ENCODE measurements around the gene TENM3.
"Not testable (repeated sequence)": the region's sequence is repeated elsewhere in the genome, so short reads cannot be mapped to it uniquely, and the experiment has no call there.

TENM3 gene

GRCh38 chr4:182243204-182243603 is at the start of gene TENM3:
TENM3 (plus strand) TSS chr4:182243402; CDS start chr4:182324021, 80,619 bp downstream.
- H3K27me3 ChIP-seq (ENCODE audit: control insufficient read depth in 1 of 2, insufficient read depth in 2 of 2, low read length in 2 of 2); H3K9me3 ChIP-seq (ENCODE audit: control insufficient read depth in 1 of 2, low read length in 2 of 2); H3K4me3 ChIP-seq (ENCODE audit: low read depth in 1 of 2, low read length in 2 of 2); H3K27ac ChIP-seq (ENCODE audit: low read depth, low read length); H3K9ac ChIP-seq (ENCODE audit: low read depth in 1 of 2, low read length in 2 of 2); H3K4me1 ChIP-seq (ENCODE audit: control insufficient read depth in 1 of 2, insufficient read depth in 2 of 2, low read length in 2 of 2); H3K36me3 ChIP-seq (ENCODE audit: control insufficient read depth in 1 of 2, insufficient read depth in 2 of 2, low read length in 2 of 2): not testable (repeated sequence)

DNA sequence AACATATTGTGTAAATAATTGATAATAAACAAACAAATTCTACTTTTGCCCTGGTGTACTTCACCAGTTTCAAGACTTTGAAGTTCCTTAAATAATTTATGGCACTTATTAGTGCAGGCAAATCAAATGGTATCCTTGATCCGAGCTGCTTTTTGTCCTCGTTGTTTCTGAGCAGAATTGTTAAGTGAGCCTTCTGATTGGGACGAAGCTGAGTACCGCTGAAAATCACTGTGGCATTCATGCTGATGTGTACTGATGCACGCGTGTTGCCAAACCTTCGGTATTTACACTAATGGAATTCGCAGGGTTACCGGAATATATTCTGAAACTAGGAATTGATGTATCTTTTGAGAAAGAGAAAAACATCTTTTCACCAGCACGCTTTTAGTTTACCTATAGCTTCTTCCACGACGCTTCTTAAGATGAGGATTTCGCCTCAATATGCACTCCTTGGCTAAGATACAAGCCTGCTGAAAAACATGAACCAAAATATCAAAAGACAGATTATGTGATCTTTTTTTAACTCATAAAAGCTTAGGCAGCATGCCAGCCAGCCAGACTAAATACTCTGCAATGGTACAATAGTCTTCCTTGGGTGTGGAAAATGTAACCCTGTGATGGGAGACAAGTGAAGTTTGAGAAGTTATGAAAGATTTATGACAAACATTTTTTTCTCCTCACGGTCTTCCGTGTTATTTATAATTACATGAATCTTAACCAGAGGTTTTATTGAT is 48.9 kb upstream of the TENM3 start:
- Histone ChIP-seq H3K27ac (ENCODE audit: low read depth, low read length) (no peak overlapping the region), H3K36me3 (ENCODE audit: control insufficient read depth in 1 of 2, insufficient read depth in 2 of 2, low read length in 2 of 2) (no peaks in the 10 kb centered on the region), H3K4me1 (ENCODE audit: control insufficient read depth in 1 of 2, insufficient read depth in 2 of 2, low read length in 2 of 2) (peaks cover 0 to 4% of the 10 kb centered on the region in 2 donors), H3K9me3 (ENCODE audit: control insufficient read depth in 1 of 2, low read length in 2 of 2) (no peaks in the 10 kb centered on the region), H3K4me3 (ENCODE audit: low read depth in 1 of 2, low read length in 2 of 2) (no peak overlapping the region), H3K27me3 (ENCODE audit: control insufficient read depth in 1 of 2, insufficient read depth in 2 of 2, low read length in 2 of 2) (no peaks in the 10 kb centered on the region), H3K9ac (ENCODE audit: low read depth in 1 of 2, low read length in 2 of 2) (no peak overlapping the region)

- no peaks in the 10 kb centered on the region for H3K4me1 ChIP-seq (ENCODE audit: control insufficient read depth in 1 of 2, insufficient read depth in 2 of 2, low read length in 2 of 2)
- no peaks in the 10 kb centered on the region for H3K9me3 ChIP-seq (ENCODE audit: control insufficient read depth in 1 of 2, low read length in 2 of 2)
- no peak overlapping the region for H3K4me3 ChIP-seq (ENCODE audit: low read depth in 1 of 2, low read length in 2 of 2)
- H3K27ac ChIP-seq (ENCODE audit: low read depth, low read length), result no peak overlapping the region
- H3K9ac ChIP-seq (ENCODE audit: low read depth in 1 of 2, low read length in 2 of 2), result no peak overlapping the region
- no peaks in the 10 kb centered on the region for H3K27me3 ChIP-seq (ENCODE audit: control insufficient read depth in 1 of 2, insufficient read depth in 2 of 2, low read length in 2 of 2)
- no peaks in the 10 kb centered on the region for H3K36me3 ChIP-seq (ENCODE audit: control insufficient read depth in 1 of 2, insufficient read depth in 2 of 2, low read length in 2 of 2)
These were observed 45.6 kb upstream of the TENM3 start for GRCh38 chr4:182197611-182198010.

DNA sequence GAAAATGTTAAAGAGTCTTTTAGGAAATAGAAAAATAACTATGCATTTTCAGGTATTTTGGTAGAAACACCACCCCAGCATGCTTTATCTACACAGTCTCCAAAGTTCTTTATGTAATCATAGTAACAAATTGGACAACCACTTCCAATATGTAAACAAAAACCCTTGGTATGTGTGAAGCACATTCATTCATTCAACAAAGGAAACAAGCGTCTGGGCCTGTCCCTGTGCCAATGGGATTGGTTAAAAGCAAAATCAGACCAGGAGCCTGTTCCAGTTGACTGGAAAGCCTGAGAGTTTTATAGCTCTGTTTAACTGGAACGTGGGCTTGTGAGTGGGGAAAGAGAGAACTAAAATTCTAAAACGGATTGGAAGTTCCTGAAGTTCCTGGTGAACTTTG is 41.3 kb upstream of the TENM3 start:
- Histone ChIP-seq H3K36me3 (ENCODE audit: control insufficient read depth in 1 of 2, insufficient read depth in 2 of 2, low read length in 2 of 2) (no peaks in the 10 kb centered on the region), H3K4me3 (ENCODE audit: low read depth in 1 of 2, low read length in 2 of 2) (no peak overlapping the region), H3K4me1 (ENCODE audit: control insufficient read depth in 1 of 2, insufficient read depth in 2 of 2, low read length in 2 of 2) (peaks cover 1 to 3% of the 10 kb centered on the region in 2 donors), H3K9ac (ENCODE audit: low read depth in 1 of 2, low read length in 2 of 2) (no peak overlapping the region), H3K9me3 (ENCODE audit: control insufficient read depth in 1 of 2, low read length in 2 of 2) (no peaks in the 10 kb centered on the region), H3K27me3 (ENCODE audit: control insufficient read depth in 1 of 2, insufficient read depth in 2 of 2, low read length in 2 of 2) (no peaks in the 10 kb centered on the region), H3K27ac (ENCODE audit: low read depth, low read length) (no peak overlapping the region)

DNA sequence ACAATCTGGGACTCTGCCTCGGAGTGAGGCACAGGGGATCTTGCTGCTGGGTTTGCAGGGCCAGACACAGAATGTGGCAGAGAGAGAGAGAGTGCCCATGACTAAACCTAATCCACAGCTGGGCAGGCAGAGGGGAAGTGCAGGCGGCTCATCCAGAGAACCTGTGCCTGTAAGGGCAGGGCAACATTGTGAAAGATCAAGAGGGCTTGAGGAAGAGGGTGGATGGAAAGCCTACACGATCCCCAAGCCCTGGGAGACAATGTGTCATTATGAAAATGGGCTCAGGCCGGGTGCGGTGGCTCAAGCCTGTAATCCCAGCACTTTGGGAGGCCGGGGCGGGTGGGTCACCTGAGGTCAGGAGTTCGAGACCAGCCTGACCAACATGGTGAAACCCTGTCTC is 40.6 kb upstream of the TENM3 start:
- Histone ChIP-seq H3K9ac (ENCODE audit: low read depth in 1 of 2, low read length in 2 of 2) (no peak overlapping the region), H3K4me1 (ENCODE audit: control insufficient read depth in 1 of 2, insufficient read depth in 2 of 2, low read length in 2 of 2) (peaks cover 8 to 10% of the 10 kb centered on the region in 2 donors), H3K4me3 (ENCODE audit: low read depth in 1 of 2, low read length in 2 of 2) (no peak overlapping the region), H3K9me3 (ENCODE audit: control insufficient read depth in 1 of 2, low read length in 2 of 2) (no peaks in the 10 kb centered on the region), H3K27ac (ENCODE audit: low read depth, low read length) (no peak overlapping the region), H3K36me3 (ENCODE audit: control insufficient read depth in 1 of 2, insufficient read depth in 2 of 2, low read length in 2 of 2) (no peaks in the 10 kb centered on the region), H3K27me3 (ENCODE audit: control insufficient read depth in 1 of 2, insufficient read depth in 2 of 2, low read length in 2 of 2) (no peaks in the 10 kb centered on the region)

DNA sequence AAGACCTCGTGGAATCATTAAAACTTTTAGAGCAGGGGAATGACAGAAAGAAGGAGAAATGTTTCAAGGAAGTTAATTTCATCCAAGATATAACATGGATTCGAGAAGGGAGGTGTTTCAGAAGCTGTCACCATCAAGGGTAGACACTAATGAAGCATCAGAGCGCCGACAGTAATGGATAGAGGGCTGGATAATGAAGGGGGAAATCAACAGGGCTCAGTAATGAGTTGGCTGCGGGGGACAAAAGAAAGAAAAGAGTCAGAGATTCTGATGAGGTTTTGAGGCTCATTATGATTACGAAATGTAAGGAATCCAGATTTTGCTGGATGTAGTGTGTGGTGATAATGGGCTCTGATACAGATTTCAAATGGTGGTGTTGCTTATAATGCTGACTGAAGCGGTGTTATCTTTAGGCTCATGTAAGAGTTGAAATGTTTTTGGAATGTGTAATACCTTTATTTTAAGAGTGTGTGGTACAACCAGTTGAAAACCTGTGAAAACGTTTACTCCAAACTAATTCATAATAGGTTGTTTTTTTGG is 39.3 kb upstream of the TENM3 start:
- Histone ChIP-seq H3K9me3 (ENCODE audit: control insufficient read depth in 1 of 2, low read length in 2 of 2) (no peaks in the 10 kb centered on the region), H3K4me1 (ENCODE audit: control insufficient read depth in 1 of 2, insufficient read depth in 2 of 2, low read length in 2 of 2) (peaks cover 13 to 14% of the 10 kb centered on the region in 2 donors), H3K27ac (ENCODE audit: low read depth, low read length) (no peak overlapping the region), H3K4me3 (ENCODE audit: low read depth in 1 of 2, low read length in 2 of 2) (no peak overlapping the region), H3K9ac (ENCODE audit: low read depth in 1 of 2, low read length in 2 of 2) (no peak overlapping the region), H3K27me3 (ENCODE audit: control insufficient read depth in 1 of 2, insufficient read depth in 2 of 2, low read length in 2 of 2) (no peaks in the 10 kb centered on the region), H3K36me3 (ENCODE audit: control insufficient read depth in 1 of 2, insufficient read depth in 2 of 2, low read length in 2 of 2) (no peaks in the 10 kb centered on the region)

DNA sequence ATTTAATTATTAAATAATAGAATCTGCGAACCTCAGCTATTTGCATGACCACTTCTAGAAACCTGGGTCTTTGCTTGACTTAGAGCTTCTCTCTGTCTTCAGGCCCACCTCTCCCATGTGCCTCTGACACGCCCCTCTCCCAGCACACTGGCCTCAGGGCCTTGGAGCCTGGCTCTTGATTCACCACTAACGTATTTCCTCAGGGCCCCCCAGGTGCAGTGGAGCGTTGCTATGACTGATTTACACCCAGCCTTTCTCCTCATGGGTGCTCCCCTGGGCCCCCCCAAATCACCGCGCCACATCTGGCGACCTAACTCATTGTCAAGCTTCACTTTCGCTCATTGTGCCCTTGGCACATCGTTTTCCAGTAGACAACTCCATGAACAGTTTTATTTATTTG is 37.9 kb upstream of the TENM3 start:
- no peak overlapping the region for H3K27ac ChIP-seq (ENCODE audit: low read depth, low read length)
- H3K4me1 ChIP-seq (ENCODE audit: control insufficient read depth in 1 of 2, insufficient read depth in 2 of 2, low read length in 2 of 2), result peaks cover 13 to 14% of the 10 kb centered on the region in 2 donors
- H3K36me3 ChIP-seq (ENCODE audit: control insufficient read depth in 1 of 2, insufficient read depth in 2 of 2, low read length in 2 of 2), result no peaks in the 10 kb centered on the region
- no peak overlapping the region for H3K4me3 ChIP-seq (ENCODE audit: low read depth in 1 of 2, low read length in 2 of 2)
- H3K27me3 ChIP-seq (ENCODE audit: control insufficient read depth in 1 of 2, insufficient read depth in 2 of 2, low read length in 2 of 2), result no peaks in the 10 kb centered on the region
- H3K9ac ChIP-seq (ENCODE audit: low read depth in 1 of 2, low read length in 2 of 2), result no peak overlapping the region
- no peaks in the 10 kb centered on the region for H3K9me3 ChIP-seq (ENCODE audit: control insufficient read depth in 1 of 2, low read length in 2 of 2)

- no peaks in the 10 kb centered on the region for H3K9me3 ChIP-seq (ENCODE audit: control insufficient read depth in 1 of 2, low read length in 2 of 2)
- peaks cover 13 to 14% of the 10 kb centered on the region in 2 donors for H3K4me1 ChIP-seq (ENCODE audit: control insufficient read depth in 1 of 2, insufficient read depth in 2 of 2, low read length in 2 of 2)
These were observed 36.9 kb upstream of the TENM3 start for GRCh38 chr4:182206266-182206665.

DNA sequence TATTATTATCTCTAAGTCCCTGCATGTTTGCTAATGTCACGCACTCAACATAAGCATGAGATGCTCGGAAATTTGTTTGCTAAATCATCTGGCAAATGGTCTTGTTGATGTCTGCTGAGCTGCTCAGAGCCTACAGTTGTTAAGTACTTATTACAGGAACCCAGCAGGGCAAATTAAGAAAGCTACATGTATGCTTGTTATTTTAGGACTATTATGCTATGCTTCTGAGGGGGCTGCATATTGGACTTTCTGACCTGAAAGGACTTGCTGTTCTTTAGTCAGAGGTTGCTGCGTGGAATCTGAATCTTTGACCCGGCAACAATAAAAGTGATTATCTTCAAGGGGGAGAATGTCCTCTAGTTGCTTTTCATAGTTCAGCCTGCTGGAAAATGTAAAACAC is 36.3 kb upstream of the TENM3 start:
- Histone ChIP-seq H3K4me1 (ENCODE audit: control insufficient read depth in 1 of 2, insufficient read depth in 2 of 2, low read length in 2 of 2) (peaks cover 13 to 14% of the 10 kb centered on the region in 2 donors), H3K9me3 (ENCODE audit: control insufficient read depth in 1 of 2, low read length in 2 of 2) (no peaks in the 10 kb centered on the region), H3K9ac (ENCODE audit: low read depth in 1 of 2, low read length in 2 of 2) (no peak overlapping the region), H3K4me3 (ENCODE audit: low read depth in 1 of 2, low read length in 2 of 2) (peak overlapping the region in 1 of 2 donors; percentile 12), H3K36me3 (ENCODE audit: control insufficient read depth in 1 of 2, insufficient read depth in 2 of 2, low read length in 2 of 2) (no peaks in the 10 kb centered on the region), H3K27ac (ENCODE audit: low read depth, low read length) (no peak overlapping the region), H3K27me3 (ENCODE audit: control insufficient read depth in 1 of 2, insufficient read depth in 2 of 2, low read length in 2 of 2) (no peaks in the 10 kb centered on the region)

More at GRCh38 chr4:182206266-182206665, 36.9 kb upstream of the TENM3 start:
- no peaks in the 10 kb centered on the region for H3K36me3 ChIP-seq (ENCODE audit: control insufficient read depth in 1 of 2, insufficient read depth in 2 of 2, low read length in 2 of 2)
- H3K27me3 ChIP-seq (ENCODE audit: control insufficient read depth in 1 of 2, insufficient read depth in 2 of 2, low read length in 2 of 2), result no peaks in the 10 kb centered on the region
- H3K27ac ChIP-seq (ENCODE audit: low read depth, low read length), result no peak overlapping the region
- H3K9ac ChIP-seq (ENCODE audit: low read depth in 1 of 2, low read length in 2 of 2), result no peak overlapping the region
- no peak overlapping the region for H3K4me3 ChIP-seq (ENCODE audit: low read depth in 1 of 2, low read length in 2 of 2)

DNA sequence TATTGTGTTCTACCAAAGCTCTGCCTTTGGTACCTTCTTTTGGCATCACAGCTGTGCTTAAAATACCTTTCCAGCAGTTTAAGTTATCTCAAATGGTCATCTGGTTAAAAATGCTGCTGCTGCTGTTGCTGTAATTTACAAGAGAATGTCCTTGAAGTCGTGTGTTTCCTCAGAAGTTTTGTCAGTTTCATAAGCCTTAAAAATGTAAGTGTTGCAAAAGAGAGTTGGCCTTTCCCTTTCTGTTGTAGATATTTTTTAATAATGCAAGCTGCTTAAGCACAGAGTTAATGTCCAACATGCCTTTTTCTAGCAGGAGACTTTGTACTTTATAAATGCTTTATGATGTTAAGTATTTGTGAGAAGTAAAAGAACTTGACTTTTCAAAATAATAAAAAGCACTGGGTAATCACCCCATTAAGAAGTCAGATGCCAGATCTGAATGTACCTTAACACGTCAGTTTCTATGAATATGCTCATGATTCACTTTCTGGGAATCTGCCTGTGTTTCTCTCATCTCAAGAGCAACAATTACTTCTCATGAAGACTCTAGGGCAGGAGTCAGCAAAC is 35.3 kb upstream of the TENM3 start:
- no peak overlapping the region for H3K27ac ChIP-seq (ENCODE audit: low read depth, low read length)
- H3K27me3 ChIP-seq (ENCODE audit: control insufficient read depth in 1 of 2, insufficient read depth in 2 of 2, low read length in 2 of 2), result no peaks in the 10 kb centered on the region
- H3K9me3 ChIP-seq (ENCODE audit: control insufficient read depth in 1 of 2, low read length in 2 of 2), result no peaks in the 10 kb centered on the region
- peaks cover 13 to 14% of the 10 kb centered on the region in 2 donors for H3K4me1 ChIP-seq (ENCODE audit: control insufficient read depth in 1 of 2, insufficient read depth in 2 of 2, low read length in 2 of 2)
- no peak overlapping the region for H3K9ac ChIP-seq (ENCODE audit: low read depth in 1 of 2, low read length in 2 of 2)
- H3K4me3 ChIP-seq (ENCODE audit: low read depth in 1 of 2, low read length in 2 of 2), result peak overlapping the region in 1 of 2 donors; percentile 25
- no peaks in the 10 kb centered on the region for H3K36me3 ChIP-seq (ENCODE audit: control insufficient read depth in 1 of 2, insufficient read depth in 2 of 2, low read length in 2 of 2)
